HUES6 (cell line): ENCODE results near the gene TBATA.

Experiments
- H3K27ac ChIP-seq: 2 replicates; pipeline ENCODE4 v1.7.0; 2013; ENCODE audit warnings: low read depth, mild to moderate bottlenecking, low read length, inconsistent platforms
- H3K27me3 ChIP-seq: 2 replicates; pipeline ENCODE4 v1.6.1; 2013; ENCODE audit warnings: low read length; ENCODE audit not compliant: control insufficient read depth, insufficient read depth
- H3K36me3 ChIP-seq: 2 replicates; pipeline ENCODE4 v1.6.1; 2013; ENCODE audit warnings: low read length; ENCODE audit not compliant: control insufficient read depth, insufficient read depth
- H3K4me1 ChIP-seq: 2 replicates; pipeline ENCODE4 v1.6.1; 2013; ENCODE audit warnings: low read length; ENCODE audit not compliant: control insufficient read depth, insufficient read depth
- H3K4me3 ChIP-seq: 2 replicates; pipeline ENCODE4 v1.5.1; 2013; ENCODE audit warnings: low read depth, low read length
- H3K9ac ChIP-seq: one replicate; pipeline ENCODE4 v1.6.1; 2013; ENCODE audit warnings: mild to moderate bottlenecking, low read length
- H3K9me3 ChIP-seq: 2 replicates; pipeline ENCODE4 v1.6.1; 2013; ENCODE audit warnings: low read depth, low read length; ENCODE audit not compliant: control insufficient read depth, insufficient read depth

TBATA gene

DNA sequence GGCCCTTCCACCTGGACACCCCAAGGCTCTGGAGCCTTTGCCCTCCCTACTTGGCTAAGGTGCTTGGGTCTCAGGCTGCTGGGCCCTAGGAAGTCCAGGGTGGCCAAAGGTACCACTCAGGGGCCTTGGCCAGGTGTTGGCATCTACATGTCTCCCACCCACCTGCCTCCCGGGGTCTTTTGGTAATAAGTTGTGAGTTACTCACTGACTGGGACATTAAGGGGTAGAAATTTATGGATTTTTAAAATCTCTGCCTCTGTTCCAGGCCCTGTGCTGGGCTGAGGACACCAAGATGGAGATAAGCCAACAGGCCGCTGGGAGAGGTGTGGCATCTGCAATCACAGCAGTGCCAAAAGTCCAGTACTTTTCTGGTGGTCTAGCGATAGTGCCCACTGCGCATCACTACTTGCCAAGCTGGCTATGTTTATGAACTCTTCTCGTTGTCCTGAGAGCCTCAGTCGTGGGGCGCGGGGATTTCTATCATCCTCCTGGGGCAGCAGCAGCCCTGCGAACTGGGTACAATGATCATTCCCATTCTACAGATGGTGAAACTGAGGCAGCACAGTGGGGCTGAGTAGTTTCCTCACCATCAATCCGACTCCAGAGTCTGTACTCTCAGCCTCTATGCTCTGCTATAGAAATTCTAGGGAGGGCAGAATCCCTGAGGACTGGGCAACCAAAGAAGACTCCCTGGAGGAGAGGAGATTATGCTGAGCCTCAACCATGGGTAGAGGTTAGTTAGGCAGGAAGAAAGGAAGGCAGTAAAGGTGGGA is 36.2 kb downstream of the TBATA start:
- H3K4me1 ChIP-seq: peaks cover 10% of the 10 kb centered on the region; the same call in 1 of the 2 replicates
- H3K9ac ChIP-seq: no peak overlapping the region
- H3K36me3 ChIP-seq: no peaks in the 10 kb centered on the region
- H3K4me3 ChIP-seq: no peak overlapping the region
- peaks cover 5% of the 10 kb centered on the region; the same call in 1 of the 2 replicates for H3K9me3 ChIP-seq
- H3K27me3 ChIP-seq: no peaks in the 10 kb centered on the region
- H3K27ac ChIP-seq: no peak overlapping the region

DNA sequence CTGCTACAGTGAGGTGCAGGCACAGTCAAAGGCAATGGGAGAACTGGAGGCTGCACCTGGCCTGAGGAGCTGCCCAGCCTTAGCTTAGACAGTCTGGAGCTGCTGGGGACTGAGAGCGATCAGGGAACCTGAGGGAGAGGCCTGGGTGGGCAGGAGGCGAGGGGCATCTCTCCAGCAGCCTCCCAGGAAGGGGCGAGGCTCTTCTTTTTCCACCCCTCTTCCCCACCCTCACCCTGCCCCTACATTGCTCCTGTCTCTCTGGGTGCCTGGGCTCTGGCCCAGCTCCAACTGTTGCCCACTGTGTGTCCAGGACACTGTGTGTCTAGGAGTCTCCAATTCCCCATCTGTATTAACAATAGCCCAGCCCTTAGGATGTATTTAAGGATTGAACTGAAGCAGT is 36.9 kb downstream of the TBATA start:
- H3K27ac ChIP-seq: no peak overlapping the region
- peaks cover 5% of the 10 kb centered on the region; the same call in 1 of the 2 replicates for H3K9me3 ChIP-seq
- H3K27me3 ChIP-seq: no peaks in the 10 kb centered on the region
- H3K4me3 ChIP-seq: no peak overlapping the region
- peaks cover 5% of the 10 kb centered on the region; the same call in 1 of the 2 replicates for H3K4me1 ChIP-seq
- no peaks in the 10 kb centered on the region for H3K36me3 ChIP-seq
- no peak overlapping the region for H3K9ac ChIP-seq

DNA sequence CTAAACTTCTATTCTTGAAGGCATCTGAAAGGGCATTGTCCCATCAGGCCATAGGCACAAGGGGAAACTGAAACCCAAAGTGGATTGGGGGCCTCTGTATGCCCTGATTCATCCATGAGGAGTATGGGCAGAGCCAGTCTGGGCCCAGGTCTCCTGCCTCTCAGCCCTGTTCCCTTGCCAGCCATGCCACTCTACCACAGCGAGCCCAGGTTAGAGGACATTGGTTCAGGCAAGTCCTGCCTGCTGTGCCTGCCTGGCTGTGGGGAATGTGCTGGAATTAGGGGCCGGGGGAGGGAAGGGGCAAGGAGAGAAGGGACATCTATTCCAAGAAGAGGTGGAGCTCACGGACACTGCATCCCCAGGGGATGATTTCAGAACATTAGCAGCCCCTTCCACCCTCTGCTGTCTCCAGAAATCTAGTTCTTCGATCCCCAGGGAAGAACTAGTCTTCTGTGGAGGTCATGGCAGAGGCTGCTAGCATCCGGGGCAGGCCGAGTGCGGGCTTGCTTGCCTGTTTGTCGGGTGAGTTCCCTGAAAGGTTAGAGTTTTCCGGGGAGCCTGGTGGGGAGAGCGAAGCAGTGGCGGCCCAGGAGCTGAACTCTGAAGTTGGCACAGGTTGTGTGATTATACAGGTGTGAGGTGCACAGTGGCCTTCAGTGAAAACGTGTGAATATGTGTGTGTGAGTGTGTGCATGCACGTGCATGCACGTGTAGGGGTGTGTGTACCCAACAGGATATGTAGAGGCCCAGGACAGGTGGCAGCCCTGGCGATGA is 37.8 kb downstream of the TBATA start:
- Histone ChIP-seq H3K9ac (no peak overlapping the region), H3K4me1 (peaks cover 5% of the 10 kb centered on the region; the same call in 1 of the 2 replicates), H3K9me3 (peaks cover 5% of the 10 kb centered on the region; the same call in 1 of the 2 replicates), H3K36me3 (no peaks in the 10 kb centered on the region), H3K27me3 (no peaks in the 10 kb centered on the region), H3K27ac (no peak overlapping the region), H3K4me3 (no peak overlapping the region)

DNA sequence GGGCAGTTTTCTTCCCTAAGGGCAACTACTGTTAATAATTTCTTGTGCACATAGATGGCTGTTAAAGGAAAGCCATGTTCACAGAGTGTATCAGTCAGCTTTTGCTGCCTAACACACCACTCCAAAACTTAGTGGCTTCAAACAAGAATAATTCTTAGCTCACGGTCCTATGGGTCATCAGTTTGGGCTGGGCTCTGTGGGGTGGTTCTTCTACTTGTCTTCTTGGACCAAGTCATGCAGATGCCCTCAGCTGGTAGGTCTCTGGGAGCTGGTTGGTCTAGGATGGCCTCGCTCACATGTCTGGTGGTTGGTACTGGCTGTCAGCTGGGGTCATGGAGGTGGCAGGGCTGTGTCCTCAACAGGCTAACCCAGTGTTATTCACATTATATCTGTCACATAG is 39.6 kb downstream of the TBATA start:
- peaks cover 5% of the 10 kb centered on the region; the same call in 1 of the 2 replicates for H3K4me1 ChIP-seq
- H3K27me3 ChIP-seq: no peaks in the 10 kb centered on the region
- no peak overlapping the region for H3K9ac ChIP-seq
- H3K9me3 ChIP-seq: peaks cover 5% of the 10 kb centered on the region; the same call in 1 of the 2 replicates
- no peak overlapping the region for H3K27ac ChIP-seq
- no peaks in the 10 kb centered on the region for H3K36me3 ChIP-seq
- no peak overlapping the region for H3K4me3 ChIP-seq

DNA sequence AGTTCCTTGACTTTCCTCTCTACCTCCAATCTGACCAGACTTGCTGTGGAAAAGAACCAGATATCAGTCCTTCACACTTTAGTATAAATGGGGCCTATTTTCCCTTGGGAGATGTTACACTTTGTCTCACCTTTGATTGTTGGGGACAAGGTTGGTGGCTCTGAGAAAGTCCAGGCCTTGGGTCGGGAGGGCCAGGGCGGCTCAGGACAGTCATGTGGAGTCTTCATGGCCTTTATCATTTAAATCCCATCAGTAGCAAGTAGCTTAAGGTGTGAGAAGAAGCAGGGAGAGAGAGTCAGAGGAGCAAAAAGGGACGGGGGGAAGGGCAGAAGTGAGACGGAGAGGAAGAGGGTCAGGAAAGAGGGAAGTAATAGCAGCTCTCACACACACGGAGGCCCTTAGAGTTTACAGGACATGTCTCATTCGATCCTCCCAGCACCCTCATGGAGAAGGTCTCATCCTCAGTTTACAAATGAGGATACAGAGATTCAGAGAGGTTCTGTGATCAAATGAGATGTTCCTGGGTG is 40.5 kb downstream of the TBATA start:
- no peaks in the 10 kb centered on the region for H3K27me3 ChIP-seq
- no peak overlapping the region for H3K4me3 ChIP-seq
- peaks cover 5% of the 10 kb centered on the region; the same call in 1 of the 2 replicates for H3K9me3 ChIP-seq
- H3K4me1 ChIP-seq: peaks cover 5% of the 10 kb centered on the region; the same call in 1 of the 2 replicates
- H3K9ac ChIP-seq: no peak overlapping the region
- no peaks in the 10 kb centered on the region for H3K36me3 ChIP-seq
- H3K27ac ChIP-seq: no peak overlapping the region

DNA sequence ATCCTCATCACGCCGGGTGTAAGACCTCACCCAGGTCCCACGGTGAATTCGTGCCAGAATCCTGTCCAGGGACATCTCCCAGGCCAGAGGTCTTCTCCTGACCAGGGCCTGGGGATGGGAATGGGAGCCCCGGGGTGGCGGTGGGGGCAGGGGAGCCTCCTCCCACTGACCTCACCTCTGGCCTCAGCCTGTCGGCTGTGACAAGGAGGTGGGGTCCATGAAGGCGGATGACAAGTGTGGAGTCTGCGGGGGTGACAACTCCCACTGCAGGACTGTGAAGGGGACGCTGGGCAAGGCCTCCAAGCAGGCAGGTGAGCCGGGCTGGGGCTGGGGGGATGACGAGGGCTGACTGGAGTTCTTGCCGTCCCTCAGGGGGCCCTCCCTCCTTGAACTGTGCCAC is 41.3 kb downstream of the TBATA start:
- H3K27me3 ChIP-seq: no peaks in the 10 kb centered on the region
- H3K36me3 ChIP-seq: no peaks in the 10 kb centered on the region
- no peak overlapping the region for H3K9ac ChIP-seq
- H3K9me3 ChIP-seq: peaks cover 5% of the 10 kb centered on the region; the same call in 1 of the 2 replicates
- H3K27ac ChIP-seq: no peak overlapping the region
- no peak overlapping the region for H3K4me3 ChIP-seq
- peaks cover 5% of the 10 kb centered on the region; the same call in 1 of the 2 replicates for H3K4me1 ChIP-seq

DNA sequence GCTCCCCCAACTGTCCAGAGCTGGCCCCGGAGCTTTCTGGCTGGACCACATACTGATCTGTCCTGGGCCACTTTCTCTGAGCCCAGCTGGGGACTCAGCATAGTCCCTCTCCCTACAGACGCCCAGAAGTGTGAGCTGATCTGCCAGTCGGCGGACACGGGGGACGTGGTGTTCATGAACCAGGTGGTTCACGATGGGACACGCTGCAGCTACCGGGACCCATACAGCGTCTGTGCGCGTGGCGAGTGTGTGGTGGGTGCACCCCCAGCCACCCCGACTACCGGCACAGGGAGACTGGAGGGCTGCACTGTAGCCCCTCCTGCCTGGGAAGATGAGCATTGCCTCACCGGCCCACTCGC is 41.8 kb downstream of the TBATA start:
- Histone ChIP-seq H3K9ac (no peak overlapping the region), H3K4me1 (peaks cover 5% of the 10 kb centered on the region; the same call in 1 of the 2 replicates), H3K27ac (no peak overlapping the region), H3K27me3 (no peaks in the 10 kb centered on the region), H3K9me3 (peaks cover 5% of the 10 kb centered on the region; the same call in 1 of the 2 replicates), H3K36me3 (no peaks in the 10 kb centered on the region), H3K4me3 (no peak overlapping the region)

DNA sequence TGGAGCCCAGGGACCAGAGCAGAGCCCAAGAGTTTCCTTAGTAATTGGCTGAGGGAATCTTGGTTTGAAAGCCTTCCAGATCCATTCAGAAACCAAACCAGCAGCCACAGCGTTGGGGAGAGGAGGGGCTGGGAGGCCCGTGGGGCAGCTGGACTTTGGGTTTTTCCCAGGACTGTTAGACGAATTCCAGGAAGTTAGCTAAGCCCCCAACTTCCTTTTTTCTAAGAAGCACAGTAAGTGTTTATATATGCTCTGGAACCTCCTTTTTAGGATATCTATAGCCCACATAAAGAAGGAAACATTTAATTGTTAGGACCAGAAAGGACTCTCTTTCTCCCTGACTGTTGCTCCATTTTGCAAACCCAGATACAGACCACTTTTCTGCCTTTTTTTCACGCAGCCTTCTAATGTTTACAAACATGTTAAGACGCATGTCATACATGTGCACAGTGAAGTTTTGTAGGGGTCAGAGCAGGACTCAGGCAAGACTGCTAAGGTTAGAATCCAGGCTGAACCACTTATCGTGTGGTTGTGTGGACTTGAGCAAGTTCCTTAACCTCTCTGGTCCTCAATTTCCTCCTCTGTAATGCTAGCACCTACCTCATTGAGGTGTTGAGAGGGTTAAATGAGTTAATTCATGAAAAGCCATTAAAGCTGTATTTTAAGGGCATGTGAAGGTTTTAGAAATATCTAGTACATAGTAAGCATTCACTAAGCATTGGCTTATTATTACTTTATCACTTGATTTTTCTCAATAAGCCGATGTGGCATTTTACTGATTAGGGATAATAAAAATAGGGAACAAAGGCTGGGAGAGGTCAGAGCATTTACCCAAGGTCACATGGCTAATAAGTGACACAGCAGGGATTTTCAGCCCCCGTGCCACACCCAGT is 42.4 kb downstream of the TBATA start:
- peaks cover 5% of the 10 kb centered on the region; the same call in 1 of the 2 replicates for H3K9me3 ChIP-seq
- H3K36me3 ChIP-seq: no peaks in the 10 kb centered on the region
- peaks cover 5% of the 10 kb centered on the region; the same call in 1 of the 2 replicates for H3K4me1 ChIP-seq
- no peak overlapping the region for H3K4me3 ChIP-seq
- no peak overlapping the region for H3K27ac ChIP-seq
- no peaks in the 10 kb centered on the region for H3K27me3 ChIP-seq
- H3K9ac ChIP-seq: no peak overlapping the region

DNA sequence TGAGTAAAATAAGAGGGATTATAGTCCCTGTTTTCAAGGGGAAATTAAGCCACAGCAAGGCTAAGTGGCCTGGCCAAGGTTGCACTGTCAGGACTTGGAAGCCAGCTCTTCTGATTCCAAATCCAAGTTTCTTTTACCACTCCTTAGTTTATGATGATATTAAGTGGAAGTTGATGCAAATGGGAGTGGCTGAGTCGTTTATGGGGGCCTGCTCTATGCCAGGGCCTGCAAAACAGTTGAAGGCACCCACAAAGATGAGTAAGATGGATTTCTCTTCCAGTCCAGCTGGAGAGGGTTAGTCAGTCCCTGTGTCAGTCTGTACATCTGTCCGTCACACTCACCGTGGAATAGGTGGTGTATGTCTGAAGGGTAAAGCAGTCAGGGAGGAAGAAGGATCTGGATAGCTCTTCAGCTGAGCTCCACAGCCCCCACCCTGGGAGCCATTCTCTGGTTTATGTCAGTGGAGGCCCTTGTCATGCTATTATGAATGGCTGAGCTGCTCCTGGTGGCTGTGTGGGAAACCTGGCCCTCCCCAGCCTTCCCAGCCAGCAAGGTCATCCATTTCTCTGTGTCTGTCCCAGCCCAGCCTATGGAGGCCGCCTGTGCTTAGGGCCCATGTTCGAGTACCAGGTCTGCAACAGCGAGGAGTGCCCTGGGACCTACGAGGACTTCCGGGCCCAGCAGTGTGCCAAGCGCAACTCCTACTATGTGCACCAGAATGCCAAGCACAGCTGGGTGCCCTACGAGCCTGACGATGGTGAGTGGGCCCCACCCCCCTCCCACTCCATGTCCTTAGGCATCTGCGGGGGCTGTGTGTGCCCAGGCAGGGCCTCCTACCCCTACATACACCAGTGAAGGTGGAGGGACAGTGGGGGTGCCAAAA is 44.5 kb downstream of the TBATA start:
- H3K27me3 ChIP-seq: no peaks in the 10 kb centered on the region
- H3K4me1 ChIP-seq: peaks cover 5% of the 10 kb centered on the region; the same call in 1 of the 2 replicates
- no peak overlapping the region for H3K27ac ChIP-seq
- H3K9me3 ChIP-seq: peaks cover 3% of the 10 kb centered on the region; the same call in 1 of the 2 replicates
- no peaks in the 10 kb centered on the region for H3K36me3 ChIP-seq
- no peak overlapping the region for H3K9ac ChIP-seq
- H3K4me3 ChIP-seq: no peak overlapping the region

DNA sequence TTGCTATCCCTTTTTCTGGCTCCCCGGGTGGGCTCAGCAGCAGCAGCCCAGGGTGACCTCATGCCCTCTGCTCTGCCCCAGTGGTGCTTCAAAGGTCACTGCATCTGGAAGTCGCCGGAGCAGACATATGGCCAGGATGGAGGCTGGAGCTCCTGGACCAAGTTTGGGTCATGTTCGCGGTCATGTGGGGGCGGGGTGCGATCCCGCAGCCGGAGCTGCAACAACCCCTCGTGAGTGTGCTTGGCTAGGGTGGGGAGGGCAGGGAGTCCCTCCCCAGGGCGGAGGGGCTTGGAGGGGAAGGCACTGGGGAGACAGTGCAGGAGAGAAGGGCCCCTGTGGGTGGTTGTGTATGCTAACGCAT is 46.4 kb downstream of the TBATA start:
- Histone ChIP-seq H3K36me3 (no peaks in the 10 kb centered on the region), H3K4me1 (peaks cover 5% of the 10 kb centered on the region; the same call in 1 of the 2 replicates), H3K9ac (no peak overlapping the region), H3K4me3 (no peak overlapping the region), H3K27me3 (no peaks in the 10 kb centered on the region), H3K9me3 (no peaks in the 10 kb centered on the region), H3K27ac (no peak overlapping the region)
